Stimulated activated CD4-positive, alpha-beta T cell treated with anti-CD3 and anti-CD28 coated beads, Interleukin-15, amount 100 ng/mL, for 1 hour (primary cell): ENCODE results near the gene SLC49A3.
"Not testable (repeated sequence)": the region's sequence is repeated elsewhere in the genome, so short reads cannot be mapped to it uniquely, and the experiment has no call there.

Experiments used
- DNase-seq, 2 donors: peaks; one replicate each; pipeline ENCODE4 v3.0.0-alpha.2; 2020; ENCODE audit warnings: low read depth in 1 of 2, low spot score in 1 of 2

The SLC49A3 gene

DNA sequence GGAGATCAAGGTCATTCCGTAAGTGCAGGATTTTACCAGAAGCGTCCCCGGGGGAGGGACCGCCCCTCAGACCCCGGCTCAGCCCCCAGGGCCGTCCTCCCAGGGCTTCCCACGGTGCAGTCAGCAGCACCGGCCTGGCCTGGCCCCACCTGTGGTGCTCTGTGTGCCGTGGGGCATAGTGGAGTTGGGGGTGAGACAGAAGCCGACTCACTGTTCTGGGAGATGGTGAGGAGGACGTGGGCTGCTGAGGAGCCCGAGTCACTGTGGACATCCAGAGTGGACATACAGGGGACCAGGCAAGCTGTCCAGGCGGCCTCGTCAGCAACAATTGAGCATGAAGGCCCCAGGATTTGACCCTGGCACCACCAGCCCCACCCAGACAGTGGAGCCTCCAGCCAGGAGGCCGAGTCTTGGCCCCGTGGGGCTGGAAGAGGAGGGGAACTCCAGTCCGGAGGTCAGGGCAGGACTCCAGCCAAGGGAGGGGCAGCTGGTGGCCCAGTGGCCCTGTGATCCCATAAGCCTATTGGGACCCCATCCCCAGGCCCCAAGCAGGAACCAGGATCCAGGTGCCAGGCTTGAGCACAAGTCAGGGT, 34.0 kb downstream of the SLC49A3 start:
- DNase-seq, result no peak

DNA sequence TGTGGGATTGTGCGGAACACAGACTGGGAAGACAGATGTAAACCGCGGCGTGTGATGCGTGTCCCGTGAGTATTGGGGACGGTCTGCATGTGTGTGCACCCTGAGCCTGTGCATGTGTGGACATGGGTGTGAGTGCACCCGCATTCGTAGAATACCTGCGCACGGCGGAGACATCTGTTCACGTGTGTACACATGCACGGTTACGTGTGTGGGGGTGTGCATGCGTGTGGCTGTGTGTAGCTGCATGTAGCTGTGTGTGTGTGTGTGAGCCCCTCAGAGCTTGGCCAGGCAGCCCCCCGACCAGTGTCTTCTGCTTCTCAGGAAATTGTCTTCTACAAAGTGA, 34.5 kb downstream of the SLC49A3 start:
- DNase-seq, result no peak

DNA sequence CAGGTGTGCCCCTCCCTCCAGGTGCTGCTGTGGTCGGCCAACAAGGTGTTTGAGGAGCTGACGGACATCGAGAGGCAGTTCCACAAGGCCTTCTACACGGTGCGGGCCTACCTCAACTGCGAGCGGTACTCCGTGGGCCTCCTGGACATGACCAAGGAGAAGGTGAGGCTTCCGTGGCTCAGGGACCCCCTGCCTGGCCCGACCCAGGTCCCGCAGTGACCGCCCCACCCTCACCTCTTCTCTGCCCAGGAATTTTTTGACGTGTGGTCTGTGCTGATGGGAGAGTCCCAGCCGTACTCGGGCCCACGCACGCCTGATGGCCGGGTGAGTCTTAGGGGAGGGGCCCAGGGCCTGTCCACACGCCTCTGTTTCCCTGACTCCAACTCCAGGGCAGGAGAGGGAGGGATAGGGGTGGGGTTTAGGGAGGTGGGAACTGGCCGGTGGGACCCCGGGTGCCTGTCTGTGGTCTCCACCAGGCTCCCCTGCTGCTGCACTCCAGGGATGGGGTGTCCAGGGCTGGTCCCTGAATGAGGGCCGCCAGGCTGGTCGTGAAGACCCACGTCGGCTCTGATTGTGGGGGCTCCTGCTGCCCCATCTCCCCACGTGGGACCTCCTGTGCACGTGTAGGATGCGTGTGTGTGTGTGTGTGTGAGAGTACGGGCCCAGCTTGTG, 35.0 kb downstream of the SLC49A3 start:
- DNase-seq, result no peak

DNA sequence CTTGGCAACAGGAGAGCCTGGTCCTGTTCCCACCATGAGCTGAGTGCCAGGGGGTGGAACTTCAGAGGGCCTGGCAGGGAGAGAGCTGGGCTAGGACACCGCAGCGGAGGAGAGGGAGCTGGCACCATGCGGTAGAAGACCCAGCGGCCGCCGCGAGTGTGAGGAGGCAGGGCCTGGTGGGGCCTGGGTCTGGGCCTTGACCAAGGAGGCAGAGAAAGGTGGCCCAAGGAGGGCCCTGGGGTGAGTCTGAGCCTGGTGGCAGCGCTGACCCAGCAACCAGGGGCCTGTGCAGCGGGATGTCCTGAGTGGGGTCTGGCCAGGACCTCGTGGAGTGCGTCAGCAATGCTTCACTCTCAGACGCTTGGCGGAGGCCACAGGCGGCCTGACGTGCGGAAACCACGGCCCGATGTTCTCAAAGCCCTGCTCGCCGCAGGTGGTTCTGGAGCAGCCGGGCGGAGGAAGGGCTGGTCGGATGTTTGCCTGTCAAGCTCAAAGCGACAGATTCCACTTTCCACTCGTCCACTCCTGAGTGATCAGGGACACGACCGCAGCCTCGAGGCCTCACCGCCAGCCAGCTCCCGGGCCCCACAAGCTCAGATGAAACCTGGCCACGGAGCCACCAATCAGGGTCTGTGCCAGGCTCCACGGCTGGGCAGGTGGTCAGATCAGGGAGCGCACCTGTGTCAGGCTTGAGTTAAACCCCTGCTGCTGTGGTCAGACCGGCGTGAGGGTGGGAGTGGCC, 35.7 kb downstream of the SLC49A3 start:
- no peak for DNase-seq

DNA sequence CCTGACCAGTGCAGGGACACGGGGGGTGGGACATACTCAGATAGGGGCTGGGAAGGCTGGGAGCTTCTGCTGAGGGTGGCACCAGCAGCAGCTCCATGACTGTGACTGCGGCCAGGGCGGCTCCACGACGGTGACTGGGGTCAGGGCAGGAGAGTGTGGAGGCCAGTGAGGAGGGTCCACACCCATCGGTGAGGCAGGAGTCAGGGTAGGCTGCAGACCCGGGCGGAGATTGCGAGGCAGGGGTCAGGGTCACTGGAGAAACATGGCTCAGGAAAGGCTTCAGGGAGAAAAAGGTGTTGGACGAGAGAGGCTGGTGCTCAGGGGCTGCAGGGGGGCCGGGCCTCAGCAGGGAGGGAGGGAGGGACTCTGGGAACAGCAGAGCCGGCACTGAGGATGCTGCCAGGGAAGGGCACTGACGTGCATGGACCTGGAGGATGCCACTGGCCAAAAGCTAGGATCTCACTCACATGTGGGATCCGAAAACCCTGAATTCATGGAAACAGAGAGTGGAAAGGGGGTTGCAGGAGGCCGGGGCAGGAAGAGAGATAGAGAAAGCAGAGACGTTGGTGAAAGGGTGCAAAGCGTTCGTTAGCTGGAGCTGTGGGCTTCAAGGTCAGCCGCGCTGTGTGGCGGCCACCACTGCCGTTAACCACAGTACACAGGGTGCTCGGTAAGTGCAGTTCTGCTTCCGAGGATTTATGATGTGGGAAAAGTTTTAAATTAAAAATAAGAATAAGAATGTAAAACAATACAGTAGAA, 36.9 kb downstream of the SLC49A3 start:
- DNase-seq, result no peak

DNA sequence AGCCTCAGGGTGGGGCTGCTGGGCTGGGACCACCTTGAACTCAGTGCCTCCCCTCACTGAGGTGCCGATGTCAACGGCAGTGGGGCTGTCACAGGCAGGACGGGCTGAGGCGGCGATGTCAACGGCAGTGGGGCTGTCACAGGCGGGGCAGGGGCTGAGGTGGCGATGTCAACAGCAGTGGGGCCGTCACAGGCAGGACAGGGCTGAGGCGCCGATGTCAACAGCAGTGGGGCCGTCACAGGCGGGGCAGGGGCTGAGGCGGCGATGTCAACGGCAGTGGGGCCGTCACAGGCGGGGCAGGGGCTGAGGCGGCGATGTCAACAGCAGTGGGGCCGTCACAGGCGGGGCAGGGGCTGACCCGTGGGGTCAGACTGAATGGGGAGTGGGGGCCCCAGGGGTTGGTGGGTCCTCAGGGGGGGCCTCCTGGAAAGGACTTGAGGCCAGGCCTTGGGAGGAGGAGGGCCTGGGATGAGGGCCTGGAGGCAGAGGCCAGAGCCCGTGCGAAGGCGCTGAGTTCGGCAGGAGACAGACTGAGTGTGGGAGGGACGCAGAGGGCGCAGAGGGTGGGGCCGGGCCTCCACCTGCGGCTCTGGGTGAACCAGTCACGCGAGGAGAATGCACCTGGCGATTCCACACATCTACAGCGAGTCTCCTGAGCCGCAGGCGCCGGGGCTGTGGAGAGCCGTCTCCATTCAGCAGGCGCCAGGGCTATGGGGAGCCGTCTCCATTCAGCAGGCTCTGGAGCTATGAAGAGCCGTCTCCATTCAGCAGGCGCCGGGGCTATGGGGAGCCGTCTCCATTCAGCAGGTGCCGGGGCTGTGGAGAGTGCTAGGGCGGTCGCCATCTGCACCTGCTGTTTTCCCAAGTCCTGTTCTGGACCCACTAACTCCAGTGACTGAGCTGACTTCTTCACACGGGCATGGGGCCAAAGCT, 37.7 kb downstream of the SLC49A3 start:
- no peak for DNase-seq

DNA sequence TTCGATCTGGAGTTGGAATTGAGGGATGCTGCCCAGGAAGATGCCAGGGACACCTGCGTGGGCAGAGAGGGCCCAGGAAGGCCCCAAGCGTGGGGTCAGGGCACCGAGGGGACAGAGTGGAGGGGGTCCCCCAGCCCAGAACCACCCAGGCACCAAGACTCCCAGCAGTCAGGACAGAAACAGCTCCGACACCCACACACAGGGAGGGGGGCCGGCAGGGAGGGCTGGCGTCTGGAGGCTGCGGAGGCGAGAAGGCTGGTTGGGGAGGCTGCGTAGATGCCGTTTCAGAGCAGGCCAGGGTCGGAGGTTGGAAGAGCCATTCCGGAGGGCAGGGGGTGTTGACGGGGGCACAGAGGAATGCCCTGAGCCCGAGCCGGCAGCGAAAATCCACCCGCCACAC, 38.5 kb downstream of the SLC49A3 start:
- no peak for DNase-seq

DNA sequence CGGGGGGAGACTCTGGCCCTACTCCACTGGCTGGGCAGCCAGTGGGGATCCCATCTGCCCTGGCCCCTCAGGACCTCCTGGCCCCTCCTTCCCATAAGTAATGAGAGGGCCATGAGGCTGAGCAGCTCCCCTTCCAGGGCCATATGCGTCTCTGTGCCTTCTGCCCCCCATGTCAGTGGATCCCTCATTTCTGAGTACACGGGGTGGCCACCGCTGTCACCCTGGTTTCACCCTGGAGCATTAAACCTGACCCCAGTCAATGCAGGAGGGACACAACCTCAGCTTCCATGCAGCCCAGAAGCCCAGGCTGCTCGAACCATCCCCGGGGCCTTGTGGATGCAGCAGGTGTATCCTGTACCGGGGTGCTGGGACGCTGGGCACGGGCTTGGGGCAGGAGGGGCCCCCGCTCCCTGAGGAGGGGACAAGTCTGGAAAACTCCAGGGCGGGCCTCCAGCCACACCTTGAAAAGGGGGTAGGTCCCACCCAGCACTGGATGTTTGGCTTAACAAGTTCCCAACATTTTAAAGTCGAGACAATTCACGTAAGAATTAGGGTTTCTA, 39.1 kb downstream of the SLC49A3 start:
- no peak for DNase-seq

DNA sequence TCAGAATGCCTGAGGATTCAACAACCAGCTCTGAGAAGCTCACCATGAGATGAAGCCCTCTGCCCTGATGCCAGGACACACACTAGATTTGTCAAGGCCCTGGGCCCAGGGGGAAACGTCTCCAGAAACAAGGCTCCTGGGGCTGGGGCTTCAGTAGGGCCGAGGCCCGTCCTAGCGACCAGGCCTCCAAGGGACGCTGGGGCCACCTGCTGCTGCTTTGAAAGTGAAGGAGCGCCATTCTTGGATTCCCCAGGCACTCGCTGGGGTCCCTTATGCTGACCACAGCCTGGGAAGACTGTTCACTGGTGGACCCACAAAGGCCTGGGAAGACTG, 39.7 kb downstream of the SLC49A3 start:
- DNase-seq, result no peak

DNA sequence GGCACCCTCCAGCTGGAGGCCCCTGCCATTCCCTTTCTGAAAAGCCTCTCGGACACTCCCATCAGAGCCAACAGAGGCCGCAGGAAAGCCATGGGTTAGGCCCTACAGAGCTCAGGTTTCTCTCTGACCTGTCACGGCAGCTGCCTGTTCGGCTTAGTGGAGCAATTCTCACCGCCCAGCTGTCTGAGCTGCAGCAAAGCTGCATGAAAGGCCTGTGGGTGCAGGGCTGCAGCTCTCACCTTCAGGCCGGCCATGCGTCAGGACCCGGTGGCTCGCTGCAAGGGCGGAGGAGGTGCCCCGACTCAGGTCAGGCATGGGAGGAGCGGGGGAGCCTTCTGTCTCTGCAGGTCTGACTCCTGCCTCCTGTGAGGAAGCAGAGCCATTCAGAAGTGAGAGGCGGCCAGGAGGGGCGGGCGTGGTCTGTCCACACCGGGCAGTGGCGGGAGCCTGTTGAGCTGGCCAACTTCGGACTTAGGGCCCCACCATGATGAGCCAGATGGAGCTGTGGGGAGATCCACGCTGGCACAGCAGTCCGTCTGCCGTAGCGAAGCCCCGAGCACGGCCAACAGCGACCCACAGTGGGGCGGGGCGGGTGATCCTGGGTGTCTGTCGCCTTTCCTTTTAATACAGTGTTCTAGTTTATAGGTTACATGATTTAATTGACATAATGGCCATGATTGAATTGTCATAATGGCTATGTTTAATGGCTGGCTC, 40.2 kb downstream of the SLC49A3 start:
- no peak for DNase-seq

DNA sequence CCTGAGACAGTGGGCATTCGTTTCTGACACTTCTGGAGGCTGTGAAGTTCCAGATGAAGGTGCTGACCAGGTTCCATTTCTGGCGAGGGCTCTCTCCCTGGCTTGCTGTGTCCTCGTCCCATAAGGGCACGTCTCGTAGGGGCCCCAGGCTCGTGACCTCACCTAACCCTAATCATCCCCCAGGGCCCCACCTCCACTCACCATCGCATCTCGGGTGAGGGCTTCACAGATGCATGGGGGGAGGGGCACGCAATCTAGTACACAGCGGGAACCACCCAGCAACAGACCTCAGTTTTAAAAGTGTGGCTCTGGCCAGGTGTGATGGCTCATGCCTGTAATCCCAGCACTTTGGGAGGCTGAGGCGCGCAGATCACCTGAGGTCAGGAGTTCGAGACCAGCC, 41.5 kb downstream of the SLC49A3 start:
- no peak for DNase-seq

DNA sequence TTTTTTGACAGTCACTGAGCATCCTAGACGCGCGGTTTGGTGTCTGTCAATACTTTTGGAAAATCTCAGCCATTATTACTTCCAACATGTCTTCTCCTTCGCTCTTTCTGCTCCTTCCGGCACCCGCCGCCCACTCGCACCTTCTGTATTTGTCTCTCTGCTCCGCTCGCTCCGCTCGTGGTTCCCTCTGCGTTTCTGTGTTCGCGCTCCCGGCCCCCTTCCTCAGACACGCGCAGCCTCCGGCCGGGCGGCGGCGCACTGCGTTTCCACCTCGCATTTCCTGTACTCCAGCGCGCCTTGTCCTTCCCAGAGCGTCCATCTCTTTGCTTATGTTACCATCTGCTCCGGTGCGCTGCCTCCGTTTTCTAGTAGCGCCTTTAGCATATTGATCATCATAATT, 42.5 kb downstream of the SLC49A3 start:
- DNase-seq, result no peak

DNA sequence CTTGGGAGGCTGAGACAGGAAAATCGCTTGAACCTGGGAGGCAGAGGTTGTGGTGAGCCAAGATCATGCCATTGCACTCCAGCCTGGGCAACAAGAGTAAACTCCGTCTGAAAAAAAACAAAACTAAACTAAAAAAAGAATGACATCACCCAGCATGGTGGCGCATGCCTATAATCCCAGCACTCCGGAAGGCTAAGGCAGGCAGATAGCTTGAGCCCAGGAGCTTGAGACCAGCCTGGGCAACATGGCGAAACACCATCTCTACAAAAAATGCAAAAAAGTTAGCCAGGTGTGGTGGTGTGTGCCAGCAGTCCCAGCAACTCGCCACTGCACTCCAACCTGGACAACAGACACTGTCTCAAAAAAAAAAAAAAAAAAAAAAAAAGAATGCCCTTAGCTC, 46.6 kb downstream of the SLC49A3 start:
- not testable (repeated sequence) for DNase-seq

DNA sequence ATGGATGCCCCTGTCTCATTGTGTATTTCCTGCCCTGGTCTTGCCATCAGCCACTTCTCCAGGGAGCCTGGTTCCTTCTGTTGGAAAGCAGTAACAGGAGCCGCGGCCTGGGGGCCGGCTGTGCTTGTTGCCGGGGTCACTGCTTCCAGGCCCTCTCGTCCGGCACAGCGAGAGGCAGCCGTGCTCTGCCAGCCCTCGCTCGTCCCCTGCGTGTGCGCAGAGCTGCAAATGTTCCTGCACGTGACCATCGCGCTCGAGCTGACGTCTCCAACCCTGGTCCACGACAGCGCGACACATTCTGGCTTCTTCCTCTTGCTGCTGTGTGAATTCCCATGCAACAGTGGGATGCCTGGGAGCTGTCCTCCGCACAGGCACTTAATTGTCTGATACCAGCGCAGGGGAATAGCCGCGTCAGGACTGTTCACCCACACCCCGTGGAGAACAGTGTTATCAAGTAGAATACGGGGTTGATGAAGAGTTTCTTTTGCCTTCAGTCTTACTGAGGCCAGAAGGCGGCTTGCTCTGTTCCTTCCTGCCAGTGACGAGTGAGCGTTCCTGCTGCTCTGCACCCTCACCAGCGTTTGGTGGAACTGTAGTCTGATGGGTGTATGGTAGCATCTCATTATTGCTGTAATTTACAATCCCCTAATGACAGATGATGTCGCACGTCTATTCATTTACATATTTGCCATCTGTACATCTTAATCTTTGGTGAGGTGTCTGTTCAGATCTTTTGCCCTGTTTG, 51.2 kb downstream of the SLC49A3 start:
- no peak for DNase-seq

DNA sequence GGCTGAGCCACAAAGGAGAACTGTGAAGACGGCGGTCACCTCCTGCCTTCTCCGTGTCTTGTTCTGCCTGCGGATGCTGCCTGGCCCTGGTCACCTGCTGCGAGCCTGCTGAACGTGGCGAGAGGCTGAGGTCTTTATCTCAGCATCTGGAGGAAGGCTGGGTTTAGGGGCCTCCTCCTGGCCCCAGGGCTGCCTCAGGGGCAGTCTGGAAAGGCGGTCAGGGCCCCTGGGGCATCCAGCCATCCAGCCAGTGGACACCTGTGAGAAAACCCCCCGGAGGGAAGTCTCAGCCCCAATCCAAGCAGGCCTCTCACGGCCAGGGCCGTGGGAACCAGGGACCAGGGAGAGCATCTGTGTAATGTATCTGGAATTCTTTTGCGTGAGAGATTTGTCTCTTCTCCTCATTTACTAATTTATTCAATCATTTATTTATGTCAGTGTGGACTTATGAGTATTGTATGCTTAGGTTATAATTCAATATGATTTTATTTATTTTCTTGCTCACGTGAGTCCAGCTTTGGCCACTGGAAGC, 52.3 kb downstream of the SLC49A3 start:
- no peak for DNase-seq

DNA sequence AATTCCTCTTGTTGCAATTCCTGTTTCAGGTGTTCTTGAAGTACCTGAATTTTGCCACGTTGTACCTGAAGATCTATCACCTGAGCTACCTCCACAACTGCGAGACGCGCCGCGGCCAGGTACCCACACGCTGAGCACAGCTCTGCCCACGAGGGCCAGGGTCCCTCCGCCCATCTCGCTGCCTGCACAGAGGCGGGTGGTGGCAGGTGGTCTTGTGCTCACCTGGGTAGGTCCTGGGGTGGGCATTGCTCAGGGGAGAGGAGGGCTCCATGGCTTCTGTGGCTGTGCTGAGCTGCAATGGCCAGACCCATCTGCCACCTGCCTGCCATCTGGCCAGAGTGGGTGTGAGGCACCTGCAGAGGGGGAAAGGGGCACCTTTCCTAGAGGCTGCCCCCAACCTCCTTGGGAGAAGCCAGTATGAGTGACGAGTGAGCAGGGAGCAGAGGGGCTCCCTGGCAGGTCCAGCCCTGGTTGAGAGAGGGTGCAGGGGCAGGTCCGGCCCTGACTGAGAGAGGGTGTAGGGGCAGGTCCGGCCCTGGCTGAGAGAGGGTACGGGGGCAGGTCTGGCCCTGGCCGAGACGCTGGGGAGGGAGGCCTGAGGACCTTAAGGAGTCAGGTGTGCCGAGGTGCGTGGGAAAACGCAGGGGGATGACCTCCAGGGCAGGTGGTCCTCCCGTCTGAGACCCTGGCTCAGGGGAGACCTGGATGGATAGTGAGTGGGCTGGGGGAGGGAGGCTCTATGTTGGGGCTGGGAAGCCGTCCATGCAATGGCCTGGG, 52.9 kb downstream of the SLC49A3 start:
- DNase-seq, result no peak

DNA sequence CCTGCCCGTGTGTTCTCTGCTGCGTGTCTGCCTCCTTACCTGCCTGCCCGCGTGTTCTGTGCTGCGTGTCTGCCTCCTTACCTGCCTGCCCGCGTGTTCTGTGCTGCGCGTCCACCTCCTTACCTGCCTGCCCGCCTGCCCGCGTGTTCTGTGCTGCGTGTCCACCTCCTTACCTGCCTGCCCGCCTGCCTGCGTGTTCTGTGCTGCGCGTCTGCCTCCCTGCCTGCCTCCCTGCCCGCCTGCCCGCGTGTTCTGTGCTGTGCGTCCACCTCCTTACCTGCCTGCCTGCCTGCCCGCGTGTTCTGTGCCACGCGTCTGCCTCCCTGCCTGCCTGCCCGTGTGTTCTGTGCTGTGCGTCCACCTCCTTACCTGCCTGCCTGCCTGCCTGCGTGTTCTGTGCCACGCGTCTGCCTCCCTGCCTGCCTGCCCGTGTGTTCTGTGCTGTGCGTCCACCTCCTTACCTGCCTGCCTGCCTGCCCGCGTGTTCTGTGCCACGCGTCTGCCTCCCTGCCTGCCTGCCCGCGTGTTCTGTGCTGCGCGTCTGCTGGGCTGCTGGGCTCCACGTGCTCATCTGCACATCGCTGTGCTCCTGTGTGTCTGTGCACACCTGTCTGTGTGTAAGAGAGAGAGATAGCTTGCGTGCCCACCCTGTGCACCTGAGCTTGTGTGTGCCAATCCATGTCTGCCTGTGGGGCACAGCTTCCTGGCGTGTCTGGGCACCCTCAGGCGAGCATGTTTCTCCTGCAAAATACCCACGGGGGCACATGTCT, 53.7 kb downstream of the SLC49A3 start:
- DNase-seq, result not testable (repeated sequence)

DNA sequence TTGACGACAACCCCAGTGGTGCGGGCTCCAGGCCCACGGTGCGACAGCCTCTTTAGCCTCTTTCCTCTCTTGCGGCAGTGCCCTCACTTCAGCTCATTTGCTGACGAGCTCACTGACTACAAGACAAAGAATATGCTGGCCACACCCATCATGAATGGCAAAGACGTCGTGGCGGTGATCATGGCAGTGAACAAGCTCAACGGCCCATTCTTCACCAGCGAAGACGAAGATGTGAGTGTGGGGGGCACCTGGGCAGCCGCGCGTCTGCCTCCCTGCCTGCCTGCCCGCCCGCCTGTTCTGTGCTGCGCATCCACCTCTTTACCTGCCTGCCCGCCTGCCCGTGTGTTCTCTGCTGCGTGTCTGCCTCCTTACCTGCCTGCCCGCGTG, 54.4 kb downstream of the SLC49A3 start:
- no peak for DNase-seq
